H4 (cell line): ENCODE data around the gene TIGD7. TPM values are rescaled to one million over a fixed set of nuclear protein-coding genes. Genes with fewer than 3 reads are reported as not detected.
"Not testable (repeated sequence)": the region's sequence is repeated elsewhere in the genome, so short reads cannot be mapped to it uniquely, and the experiment has no call there.

Experiments
- DNase-seq: peaks from one replicate; pipeline ENCODE4 v3.0.0-alpha.2; 2015; ENCODE audit warnings: low spot score
- total RNA-seq: library from RNA; depleted of rRNA; stranded (reverse); fragments of >200 nt; shearing (Covaris generic); gene quantifications from 2 replicates; pipeline ENCODE4 v1.2.3, GENCODE V29; 2014

The TIGD7 gene
- total RNA-seq, 1 experiment from 2014 or later, result 4.9 TPM

- DNase-seq, result no peak
Observed at GRCh38 chr16:3282103-3282729, 23.0 kb downstream of the TIGD7 start.

DNA sequence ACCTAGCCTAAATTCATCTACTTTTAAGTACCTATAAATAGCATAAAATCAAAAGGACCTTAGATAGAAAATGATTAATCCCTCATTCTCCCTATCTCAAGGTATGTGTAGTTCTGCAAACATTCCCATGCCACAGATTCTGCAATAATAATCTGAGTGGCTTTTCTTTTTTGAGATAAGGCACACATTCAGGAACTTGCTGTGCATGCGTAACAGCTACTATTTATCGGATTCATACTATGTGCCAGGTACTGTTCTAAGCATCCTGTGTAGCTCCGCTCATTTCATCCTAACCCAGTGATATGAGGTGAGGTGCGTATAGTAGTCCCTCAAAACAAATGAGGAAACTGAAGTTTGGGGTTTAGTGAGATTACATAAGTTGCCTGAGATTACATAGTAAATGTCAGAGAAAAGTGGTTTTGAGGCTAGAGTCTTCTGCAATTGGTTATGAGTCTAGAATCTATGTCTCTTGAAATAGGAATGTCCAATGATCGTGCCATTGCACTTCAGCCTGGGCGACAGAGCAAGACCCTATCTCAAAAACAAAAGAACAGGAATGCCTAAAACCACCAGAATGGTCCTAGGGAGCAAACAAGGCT is 23.9 kb downstream of the TIGD7 start:
- DNase-seq, result no peak

- no peak for DNase-seq
Observed at GRCh38 chr16:3276679-3277078, 28.6 kb downstream of the TIGD7 start.

DNA sequence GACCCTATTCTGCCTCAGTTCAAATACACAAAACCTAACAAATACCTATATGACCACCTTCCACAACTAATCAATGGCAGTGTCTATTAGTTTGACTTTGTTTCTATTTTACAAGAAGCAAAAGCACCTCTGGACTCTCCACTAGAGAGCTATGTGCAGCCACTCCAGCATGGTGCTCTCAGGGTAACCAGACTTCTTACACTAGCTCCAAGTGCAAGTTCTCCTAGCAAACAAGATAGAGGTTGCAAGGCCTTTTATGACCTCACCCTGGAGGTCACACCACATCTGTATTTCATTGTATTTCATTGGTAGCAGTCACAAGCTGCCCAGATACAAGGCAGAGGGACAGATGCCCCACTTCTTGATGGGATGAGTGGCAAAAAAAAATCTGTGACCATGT is 30.3 kb downstream of the TIGD7 start:
- DNase-seq, result no peak

- DNase-seq, result peak; percentile 42
Observed at GRCh38 chr16:3274490-3274889, 30.7 kb downstream of the TIGD7 start.

DNA sequence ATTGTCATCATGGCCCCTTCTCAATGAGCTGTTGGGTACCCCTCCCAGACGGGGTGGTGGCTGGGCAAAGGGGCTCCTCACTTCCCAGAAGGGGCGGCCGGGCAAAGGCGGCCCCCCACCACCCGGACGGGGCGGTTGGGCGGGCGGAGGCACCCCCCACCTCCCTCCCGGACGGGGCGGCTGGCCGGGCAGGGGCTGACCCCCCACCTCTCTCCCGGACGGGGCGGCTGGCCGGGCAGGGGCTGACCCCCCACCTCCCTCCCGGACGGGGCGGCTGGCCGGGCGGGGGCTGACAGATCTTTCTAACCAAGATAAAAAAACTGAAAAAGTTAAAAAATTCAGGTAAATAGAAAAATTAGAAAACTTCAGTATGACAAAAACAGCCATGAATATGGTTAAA is 33.9 kb downstream of the TIGD7 start:
- DNase-seq, result not testable (repeated sequence)

- not testable (repeated sequence) for DNase-seq
Observed at GRCh38 chr16:3270718-3271117, 34.5 kb downstream of the TIGD7 start.

GRCh38 chr16:3268294-3268693 is 36.9 kb downstream of the TIGD7 start:
- DNase-seq, result no peak

DNA sequence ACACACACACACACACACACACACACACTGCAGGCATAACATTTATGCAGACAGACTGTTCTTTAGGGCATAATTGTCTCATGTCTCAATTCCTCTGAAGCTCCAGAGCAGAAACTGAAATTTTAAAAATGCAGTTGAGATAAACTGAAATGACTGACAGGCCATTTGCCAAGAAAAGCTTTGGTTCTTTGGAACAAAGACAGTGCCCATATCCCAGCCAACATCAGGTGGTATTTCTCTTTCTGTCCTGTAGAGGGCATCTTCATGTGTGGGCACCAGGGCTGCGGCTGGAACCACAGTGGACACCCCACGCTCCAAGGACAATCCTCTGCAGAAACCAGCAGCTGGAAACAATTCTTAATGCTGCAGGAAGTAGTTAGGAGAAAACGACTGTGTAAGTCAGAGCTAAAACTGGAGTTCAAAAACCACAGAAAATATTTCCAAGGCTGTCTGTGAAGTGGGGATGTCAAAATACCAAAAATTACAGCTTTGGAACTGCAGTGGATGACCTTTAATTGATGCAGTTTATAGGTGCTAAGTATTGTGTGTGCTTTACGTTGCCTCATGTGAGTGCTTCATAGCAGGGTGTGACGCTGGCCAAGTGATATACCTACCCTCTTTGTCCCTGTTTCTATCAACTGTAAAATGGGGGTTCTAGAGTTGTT is 38.2 kb downstream of the TIGD7 start:
- peak; percentile 64 for DNase-seq

DNA sequence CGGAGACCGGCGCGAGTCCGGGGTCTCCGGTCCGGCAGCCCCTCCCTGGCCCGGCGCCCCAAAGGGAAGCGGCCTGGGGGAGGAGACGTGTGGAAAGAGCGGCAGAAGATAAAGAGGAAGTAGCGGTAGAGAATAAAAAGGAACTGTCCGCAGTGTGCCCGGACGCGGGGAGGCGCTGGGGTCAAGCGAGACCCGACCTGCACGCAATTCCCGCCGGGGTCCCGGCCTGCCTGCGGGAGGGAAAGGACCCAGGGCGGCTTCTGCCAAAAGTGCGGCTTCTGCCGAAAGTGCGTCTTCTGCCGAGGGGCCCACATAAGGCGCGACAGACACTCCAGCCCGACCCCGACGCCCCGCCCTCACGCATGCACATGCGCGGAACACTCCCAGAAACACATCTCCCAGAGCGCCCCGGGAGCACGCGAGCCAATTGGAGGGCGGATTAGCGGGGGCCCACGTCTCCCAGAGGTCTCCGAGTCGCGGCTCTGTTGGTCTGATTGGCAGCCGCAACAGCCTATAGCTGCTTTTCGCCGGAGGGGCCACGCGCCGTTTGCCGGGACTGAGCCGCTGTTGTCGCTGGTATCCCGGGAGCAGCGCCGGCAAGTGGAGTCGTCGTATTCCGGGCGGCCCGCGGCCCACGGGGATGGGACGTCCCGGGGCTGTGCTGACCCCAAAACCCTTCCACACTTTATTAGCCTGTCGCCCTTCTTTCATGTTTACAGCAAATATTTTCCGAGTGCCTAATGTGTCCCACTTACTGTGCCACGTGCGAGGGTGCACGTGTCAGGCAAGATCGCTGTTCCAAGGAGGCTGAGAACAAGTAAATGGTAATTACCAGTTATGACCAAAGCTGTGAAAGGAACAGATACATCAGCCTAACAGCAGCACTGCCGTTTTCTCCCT is 40.8 kb downstream of the TIGD7 start:
- DNase-seq, result peak; percentile 97

- DNase-seq, result no peak
Observed at GRCh38 chr16:3262517-3262916, 42.7 kb downstream of the TIGD7 start.

DNA sequence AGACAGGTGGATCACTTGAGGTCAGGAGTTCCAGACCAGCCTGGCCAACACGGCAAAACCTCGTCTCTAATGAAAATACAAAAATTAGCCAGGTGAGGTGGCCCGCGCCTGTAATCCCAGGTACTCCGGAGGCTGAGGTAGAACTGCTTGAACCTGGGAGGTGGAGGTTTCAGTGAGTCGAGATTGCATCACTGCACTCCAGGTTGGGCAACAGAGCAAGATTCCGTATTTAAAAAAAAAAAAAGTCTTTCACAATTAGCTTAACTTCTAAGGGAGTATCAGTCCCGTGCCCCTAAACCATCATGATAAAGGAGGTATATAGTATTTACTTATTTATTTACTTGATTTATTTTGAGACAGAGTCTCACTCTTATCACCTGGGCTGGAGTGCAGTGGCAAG is 45.4 kb downstream of the TIGD7 start:
- DNase-seq, result no peak

DNA sequence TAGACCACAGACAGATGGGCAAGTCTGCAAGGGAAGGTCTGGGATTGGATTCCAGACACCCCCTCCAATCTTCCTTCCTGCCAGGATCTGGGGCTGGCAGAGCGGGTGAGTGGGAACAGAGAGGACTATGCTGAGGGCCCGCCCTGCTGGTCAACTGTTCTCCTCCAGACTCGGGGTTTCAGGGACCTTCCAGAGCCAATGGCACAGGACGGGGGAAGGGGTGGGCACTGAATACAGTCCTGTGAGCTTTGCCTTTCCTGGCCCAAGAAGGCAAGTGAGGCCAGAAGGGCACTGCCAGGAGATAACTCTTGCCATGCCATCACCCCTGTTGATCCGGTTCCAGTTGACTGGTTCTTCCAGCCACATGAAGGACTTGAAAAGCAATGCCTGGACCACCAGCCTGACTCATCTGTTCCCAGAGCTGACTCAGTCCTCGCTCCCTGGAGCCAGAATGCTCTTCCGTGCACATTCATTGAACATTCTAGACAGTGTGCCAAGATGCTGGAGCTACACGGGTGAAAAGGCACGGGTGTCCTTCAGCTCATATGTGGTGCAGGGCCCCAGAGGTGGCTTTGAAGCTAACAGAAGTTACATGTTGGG is 48.3 kb downstream of the TIGD7 start:
- DNase-seq, result peak; percentile 15

GRCh38 chr16:3256146-3256865 is 48.9 kb downstream of the TIGD7 start, which contains the start of gene MEFV:
Gene MEFV, minus strand, starts transcription at chr16:3256633. Its CDS starts 46 bp downstream, at chr16:3256587.
- DNase-seq, result peak; percentile 19

DNA sequence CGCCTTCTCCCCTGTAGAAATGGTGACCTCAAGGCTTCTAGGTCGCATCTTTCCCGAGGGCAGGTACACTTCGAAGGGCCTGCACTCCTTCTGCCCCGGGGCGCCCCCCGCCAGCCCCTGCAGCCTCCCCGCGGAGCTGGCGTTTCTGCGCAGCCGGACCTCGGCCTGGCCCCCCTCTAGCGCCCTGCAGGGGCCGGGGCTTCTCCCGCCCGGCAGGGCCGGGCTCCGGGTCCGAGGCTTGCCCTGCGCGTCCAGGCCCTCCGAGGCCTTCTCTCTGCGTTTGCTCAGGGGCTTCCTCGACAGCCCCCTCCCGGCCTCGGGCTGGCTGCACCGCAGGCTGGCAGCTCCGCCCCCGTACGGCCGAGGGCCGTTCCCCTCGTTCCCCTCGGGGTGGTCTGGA is 50.9 kb downstream of the TIGD7 start:
- no peak for DNase-seq

- DNase-seq, result no peak
Observed at GRCh38 chr16:3252967-3253366, 52.3 kb downstream of the TIGD7 start.

DNA sequence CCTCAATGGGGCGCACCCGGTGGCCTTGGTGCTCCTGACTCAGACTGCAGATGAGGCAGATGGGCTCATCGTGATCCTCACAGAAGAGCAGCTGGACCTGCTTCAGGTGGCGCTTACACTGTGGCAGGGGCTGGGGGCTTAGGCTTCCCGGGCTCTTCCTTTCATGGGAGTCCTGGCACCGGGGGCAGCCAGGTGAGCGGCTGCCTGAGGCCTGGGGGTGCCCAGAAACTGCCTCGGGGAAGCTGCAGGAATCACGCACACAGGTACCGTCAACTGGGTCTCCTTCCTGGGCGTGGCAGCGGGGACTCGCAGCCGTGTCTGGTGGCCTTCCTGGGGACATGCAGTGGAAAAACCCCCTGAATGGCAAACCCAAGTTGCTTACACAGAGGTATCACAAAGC is 55.8 kb downstream of the TIGD7 start:
- no peak for DNase-seq

DNA sequence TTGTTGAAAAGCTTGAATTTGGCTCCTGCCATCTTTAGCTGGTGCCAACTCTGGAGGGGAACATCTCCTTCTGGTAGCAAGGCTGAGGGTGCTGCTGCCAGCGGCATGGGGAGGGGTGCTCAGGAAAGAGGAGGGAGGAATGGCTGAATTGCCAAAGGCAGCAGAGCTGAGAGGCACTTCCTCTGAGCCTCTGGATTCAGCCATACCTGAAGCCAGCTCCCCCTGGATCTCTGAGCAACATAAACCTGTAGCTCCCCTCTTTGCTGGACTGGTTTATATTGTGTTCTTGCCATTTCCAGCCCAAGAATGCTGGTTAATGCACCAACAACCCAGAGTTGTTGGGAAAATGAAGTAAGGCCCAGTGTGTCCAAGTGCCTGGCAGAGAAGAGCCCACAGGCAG is 56.2 kb downstream of the TIGD7 start:
- no peak for DNase-seq
